Caco-2 (cell line): Measurements from ENCODE around the gene RAP2C. TPM values are rescaled to one million over a fixed set of nuclear protein-coding genes. Genes with fewer than 3 reads are reported as not detected.
"Not testable (repeated sequence)": the region's sequence is repeated elsewhere in the genome, so short reads cannot be mapped to it uniquely, and the experiment has no call there.

Experiments
- BruUV-seq: library from RNA; stranded (reverse); fragments of 400-500 nt; replicated peaks from 2 replicates; lab custom pipeline; 2021; lab: Mats Ljungman, UMichigan
- CTCF ChIA-PET: fragments of 300-600 bp; sonication (Branson Sonifier 250); formaldehyde crosslinking; loops from one replicate; lab custom pipeline; 2022; ENCODE audit warnings: antibody characterized with exemption; lab: Charles Lee
- POLR2A ChIA-PET: fragments of 300-600 bp; sonication (Branson Sonifier 250); formaldehyde crosslinking; loops from one replicate; lab custom pipeline; 2022; ENCODE audit warnings: antibody characterized with exemption; lab: Charles Lee
- DNase-seq, 2 experiments: peaks; one replicate each; pipeline versions ENCODE4 v3.0.0 to v3.0.0-alpha.2; 2020 to 2022
- H3K27me3 ChIP-seq: replicated peaks from 2 replicates; pipeline ENCODE4 v1.6.0; 2011; ENCODE audit warnings: low read length; ENCODE audit not compliant: control insufficient read depth, insufficient read depth
- H3K36me3 ChIP-seq: 2 replicates; pipeline ENCODE4 v1.5.1; 2011; ENCODE audit warnings: low read length; ENCODE audit not compliant: control insufficient read depth, insufficient read depth
- H3K4me1 ChIP-seq: fragments of 250-450 bp; sonication (Bioruptor Pico); 2 replicates; pipeline ENCODE4 v1.5.1; 2020; ENCODE audit warnings: mild to moderate bottlenecking
- H3K4me3 ChIP-seq: 2 replicates; pipeline ENCODE4 v1.5.1; 2011; ENCODE audit warnings: low read depth, mild to moderate bottlenecking, control low read depth, low read length
- H3K9me3 ChIP-seq: fragments of 250-450 bp; sonication (Bioruptor Pico); 2 replicates; pipeline ENCODE4 v1.5.1; 2020; ENCODE audit warnings: mild to moderate bottlenecking, moderate library complexity
- H3K27ac Mint-ChIP-seq: one replicate; pipeline ENCODE4 v1.8.0; 2022; ENCODE audit warnings: mixed read lengths; ENCODE audit not compliant: unreplicated experiment
- H3K27me3 Mint-ChIP-seq: one replicate; pipeline ENCODE4 v1.8.0; 2022; ENCODE audit warnings: mixed read lengths; ENCODE audit not compliant: insufficient read depth, unreplicated experiment
- H3K36me3 Mint-ChIP-seq: one replicate; pipeline ENCODE4 v1.8.0; 2022; ENCODE audit warnings: mild to moderate bottlenecking, mixed read lengths; ENCODE audit not compliant: insufficient read depth, unreplicated experiment
- H3K4me1 Mint-ChIP-seq: one replicate; pipeline ENCODE4 v1.8.0; 2022; ENCODE audit warnings: low read depth, mixed read lengths; ENCODE audit not compliant: unreplicated experiment
- H3K4me3 Mint-ChIP-seq: one replicate; pipeline ENCODE4 v1.8.0; 2022; ENCODE audit warnings: mild to moderate bottlenecking, moderate library complexity, mixed read lengths; ENCODE audit not compliant: unreplicated experiment
- H3K9me3 Mint-ChIP-seq: one replicate; pipeline ENCODE4 v1.8.0; 2022; ENCODE audit warnings: mixed read lengths; ENCODE audit not compliant: unreplicated experiment
- CTCF ChIP-seq, 2 experiments: fragments of 200-600 bp in 1 of 2; IDR thresholded peaks; 1 replicate in 1 of 2; 2 replicates in 1 of 2; pipeline versions ENCODE4 v1.5.1 to v1.8.0; 2011 to 2022; ENCODE audit warnings: antibody characterized with exemption in 1 of 2, control low read depth in 1 of 2, inconsistent platforms in 1 of 2, low read depth in 1 of 2, low read length in 1 of 2, mild to moderate bottlenecking in 1 of 2, moderate library complexity in 1 of 2; ENCODE audit not compliant: insufficient read depth in 1 of 2, severe bottlenecking in 1 of 2, unreplicated experiment in 1 of 2
- intact Hi-C: fragments of 100-400 bp; cut with micrococcal nuclease; formaldehyde crosslinking; loops from one replicate; pipeline ENCODE4 v1.10.0; 2022; ENCODE audit not compliant: unreplicated experiment
- total RNA-seq: library from RNA; stranded (reverse); gene quantifications from 2 replicates; pipeline ENCODE4 v1.2.3, GENCODE V29; 2022

The RAP2C gene
- total RNA-seq, 1 experiment from 2014 or later, result 24.9 TPM

GRCh38 chrX:132169554-132169953 is 49.7 kb downstream of the RAP2C start:
- Mint-ChIP-seq H3K36me3 (no peaks in the 10 kb centered on the region), H3K4me3 (no peak overlapping the region), H3K27ac (no peak overlapping the region), H3K27me3 (no peaks in the 10 kb centered on the region), H3K4me1 (no peaks in the 10 kb centered on the region), H3K9me3 (no peaks in the 10 kb centered on the region)
- Histone ChIP-seq H3K36me3 (no peaks in the 10 kb centered on the region), H3K4me3 (no peak overlapping the region), H3K4me1 (no peaks in the 10 kb centered on the region), H3K27me3 (no peaks in the 10 kb centered on the region), H3K9me3 (no peaks in the 10 kb centered on the region)
- ChIA-PET POLR2A (no interaction called here), CTCF (interaction anchor here (0.8 to 1.0 kb wide), 2 partner anchors 50 to 77 kb away, joined by 3 read pairs; no protein-coding TSS in a partner anchor)
- BruUV-seq, result no TSS peak
- TF ChIP-seq CTCF (IDR thresholded peaks at IDR 0.05; ENCODE audit: insufficient read depth in 1 of 2, low read depth in 1 of 2, low read length in 1 of 2, severe bottlenecking in 1 of 2, unreplicated experiment in 1 of 2), result no peak
- no peak for DNase-seq
- intact Hi-C loops, result no loop called here

- H3K27me3 ChIP-seq, result no peaks in the 10 kb centered on the region
- Mint-ChIP-seq H3K36me3 (no peaks in the 10 kb centered on the region), H3K27ac (no peak overlapping the region), H3K4me1 (no peaks in the 10 kb centered on the region), H3K4me3 (no peak overlapping the region), H3K27me3 (no peaks in the 10 kb centered on the region), H3K9me3 (no peaks in the 10 kb centered on the region)
- no peak for DNase-seq
- H3K9me3 ChIP-seq, result no peaks in the 10 kb centered on the region
- ChIA-PET POLR2A (no interaction called here), CTCF (no interaction called here)
- no TSS peak for BruUV-seq
- TF ChIP-seq CTCF (IDR thresholded peaks at IDR 0.05; ENCODE audit: insufficient read depth in 1 of 2, low read depth in 1 of 2, low read length in 1 of 2, severe bottlenecking in 1 of 2, unreplicated experiment in 1 of 2), result no peak
- no peaks in the 10 kb centered on the region for H3K36me3 ChIP-seq
- intact Hi-C loops, result no loop called here
- no peaks in the 10 kb centered on the region for H3K4me1 ChIP-seq
- no peak overlapping the region for H3K4me3 ChIP-seq
Observed at GRCh38 chrX:132165651-132166050, 53.6 kb downstream of the RAP2C start.

GRCh38 chrX:132165005-132165404 is 54.2 kb downstream of the RAP2C start:
- Histone ChIP-seq H3K4me1 (no peaks in the 10 kb centered on the region), H3K36me3 (no peaks in the 10 kb centered on the region), H3K9me3 (no peaks in the 10 kb centered on the region), H3K4me3 (no peak overlapping the region), H3K27me3 (no peaks in the 10 kb centered on the region)
- ChIA-PET POLR2A (no interaction called here), CTCF (no interaction called here)
- no TSS peak for BruUV-seq
- H3K36me3 Mint-ChIP-seq, result no peaks in the 10 kb centered on the region
- no peaks in the 10 kb centered on the region for H3K27me3 Mint-ChIP-seq
- intact Hi-C loops, result no loop called here
- H3K4me3 Mint-ChIP-seq, result no peak overlapping the region
- no peaks in the 10 kb centered on the region for H3K4me1 Mint-ChIP-seq
- no peak for DNase-seq
- no peak for TF ChIP-seq CTCF (IDR thresholded peaks at IDR 0.05; ENCODE audit: insufficient read depth in 1 of 2, low read depth in 1 of 2, low read length in 1 of 2, severe bottlenecking in 1 of 2, unreplicated experiment in 1 of 2)
- H3K9me3 Mint-ChIP-seq, result no peaks in the 10 kb centered on the region
- no peak overlapping the region for H3K27ac Mint-ChIP-seq

GRCh38 chrX:132163094-132163493 is 56.2 kb downstream of the RAP2C start:
- BruUV-seq, H3K36me3 ChIP-seq, H3K27me3 ChIP-seq, H3K27ac Mint-ChIP-seq, POLR2A ChIA-PET, H3K9me3 ChIP-seq, intact Hi-C loops, H3K9me3 Mint-ChIP-seq, H3K4me3 ChIP-seq, H3K27me3 Mint-ChIP-seq, H3K36me3 Mint-ChIP-seq, H3K4me3 Mint-ChIP-seq, H3K4me1 Mint-ChIP-seq, DNase-seq, H3K4me1 ChIP-seq: not testable (repeated sequence)
- CTCF ChIA-PET, result interaction anchor here (0.6 kb wide), 1 partner anchor 103 kb away, joined by 3 read pairs; no protein-coding TSS in a partner anchor
